Measurements from ENCODE around the gene USP11.
A peak's percentile ranks its signal among the peaks of the same experiment; 100 is the strongest.

DNA sequence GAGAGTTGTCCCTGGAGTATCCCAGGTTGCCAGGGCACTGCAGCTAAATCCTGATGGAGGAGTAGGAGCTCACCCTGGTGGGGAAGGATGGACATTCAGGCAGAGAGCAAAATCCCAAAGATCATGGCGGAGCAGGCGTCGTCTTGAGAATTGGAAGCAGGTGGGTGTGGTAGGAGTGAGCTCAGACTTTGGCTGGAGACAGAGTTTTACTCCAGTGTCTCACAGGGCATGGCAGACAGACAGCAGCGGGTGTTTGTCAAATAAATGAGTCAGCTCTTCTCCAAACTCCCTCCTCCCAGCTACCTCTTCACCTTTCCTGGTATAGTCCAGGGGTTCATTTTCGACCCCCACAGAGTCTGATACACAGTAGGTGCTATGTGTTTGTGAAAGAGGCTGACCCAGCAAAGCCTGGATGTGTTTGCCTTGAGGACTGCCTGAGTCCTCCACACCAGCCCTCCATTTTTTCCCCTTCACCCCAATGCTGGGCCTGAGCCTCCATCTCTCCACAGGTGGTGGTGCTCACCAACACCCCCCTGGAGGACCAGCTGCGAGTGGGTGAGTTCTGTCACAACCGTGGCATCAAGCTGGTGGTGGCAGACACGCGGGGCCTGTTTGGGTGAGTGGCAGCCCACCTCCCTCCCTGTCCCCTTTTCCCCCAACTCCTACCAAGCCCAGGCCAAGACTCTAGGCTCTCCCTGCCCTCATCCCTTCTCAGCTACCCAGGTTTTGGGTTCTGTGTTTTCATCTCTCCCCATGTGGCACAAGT lies 32.2 kb upstream of the USP11 start:
- TF ChIP-seq, protein P1, sequence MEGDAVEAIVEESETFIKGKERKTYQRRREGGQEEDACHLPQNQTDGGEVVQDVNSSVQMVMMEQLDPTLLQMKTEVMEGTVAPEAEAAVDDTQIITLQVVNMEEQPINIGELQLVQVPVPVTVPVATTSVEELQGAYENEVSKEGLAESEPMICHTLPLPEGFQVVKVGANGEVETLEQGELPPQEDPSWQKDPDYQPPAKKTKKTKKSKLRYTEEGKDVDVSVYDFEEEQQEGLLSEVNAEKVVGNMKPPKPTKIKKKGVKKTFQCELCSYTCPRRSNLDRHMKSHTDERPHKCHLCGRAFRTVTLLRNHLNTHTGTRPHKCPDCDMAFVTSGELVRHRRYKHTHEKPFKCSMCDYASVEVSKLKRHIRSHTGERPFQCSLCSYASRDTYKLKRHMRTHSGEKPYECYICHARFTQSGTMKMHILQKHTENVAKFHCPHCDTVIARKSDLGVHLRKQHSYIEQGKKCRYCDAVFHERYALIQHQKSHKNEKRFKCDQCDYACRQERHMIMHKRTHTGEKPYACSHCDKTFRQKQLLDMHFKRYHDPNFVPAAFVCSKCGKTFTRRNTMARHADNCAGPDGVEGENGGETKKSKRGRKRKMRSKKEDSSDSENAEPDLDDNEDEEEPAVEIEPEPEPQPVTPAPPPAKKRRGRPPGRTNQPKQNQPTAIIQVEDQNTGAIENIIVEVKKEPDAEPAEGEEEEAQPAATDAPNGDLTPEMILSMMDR (IDR thresholded peaks at IDR 0.05 in 8 of 11, conservative IDR thresholded peaks at IDR 0.05 in 3 of 11), result no peak
- TF ChIP-seq POLR2A (IDR thresholded peaks at IDR 0.05) (no peak), POLR2AphosphoS5 (IDR thresholded peaks at IDR 0.05) (peak in 1 of 3 donors; percentile 11)
